Stimulated activated CD8-positive, alpha-beta memory T cell treated with anti-CD3 and anti-CD28 coated beads, Interleukin-12 subunit alpha, Interleukin-12 subunit beta, amount 100 ng/mL, for 4 hours (primary cell): ENCODE data around the gene SPATA31E1.

ENCODE experiments used
- DNase-seq: peaks from one replicate; pipeline ENCODE4 v3.0.0-alpha.2; 2020; ENCODE audit warnings: low read depth

SPATA31E1 gene

DNA sequence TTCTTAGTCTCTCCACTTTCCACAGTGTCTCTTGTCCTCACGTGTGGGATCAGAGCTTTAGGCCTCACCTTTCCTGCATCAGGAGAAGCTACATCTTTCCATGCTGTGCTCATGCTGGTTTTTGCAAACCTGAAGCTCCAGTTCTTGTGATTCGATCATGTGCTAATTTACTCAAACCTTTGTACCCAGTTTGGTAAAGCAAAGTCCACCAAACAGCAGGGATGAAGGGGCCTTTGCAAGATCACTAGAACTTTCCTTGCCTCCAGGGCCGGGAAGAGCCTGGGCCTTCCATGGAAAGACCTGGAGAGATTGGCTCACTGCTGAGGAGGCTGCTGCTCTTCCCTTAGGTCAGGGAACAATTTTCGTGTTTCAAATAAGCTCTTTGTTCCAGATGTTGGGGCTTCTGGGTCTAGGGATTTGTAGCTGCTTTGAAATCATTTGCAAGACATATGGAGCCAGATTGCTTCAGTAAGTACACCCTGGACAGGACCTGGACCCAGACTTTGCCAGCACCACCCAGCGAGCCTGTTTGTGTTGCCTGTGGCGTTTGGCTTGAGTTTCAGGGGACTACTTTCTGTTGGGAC, 18.7 kb upstream of the SPATA31E1 start:
- DNase-seq, result no peak

DNA sequence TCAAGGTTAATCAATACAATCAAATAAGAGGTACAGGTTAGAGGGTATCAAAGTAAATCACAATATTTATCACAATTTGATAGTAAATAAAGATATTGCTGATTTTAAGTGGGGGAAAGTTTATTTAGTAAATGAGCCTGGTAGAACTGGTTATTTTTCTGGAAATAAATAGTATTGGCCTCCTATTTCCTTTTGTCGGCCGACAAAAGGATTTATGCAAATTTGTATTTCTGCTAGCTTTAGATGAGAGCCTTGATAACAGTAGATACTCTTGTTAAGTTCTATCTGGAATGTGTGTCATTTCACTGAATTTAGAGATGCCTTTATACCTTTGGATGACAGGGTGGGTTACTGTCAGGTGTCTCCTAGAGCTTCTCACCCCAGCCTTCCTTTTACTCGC, 17.8 kb upstream of the SPATA31E1 start:
- DNase-seq, result no peak

DNA sequence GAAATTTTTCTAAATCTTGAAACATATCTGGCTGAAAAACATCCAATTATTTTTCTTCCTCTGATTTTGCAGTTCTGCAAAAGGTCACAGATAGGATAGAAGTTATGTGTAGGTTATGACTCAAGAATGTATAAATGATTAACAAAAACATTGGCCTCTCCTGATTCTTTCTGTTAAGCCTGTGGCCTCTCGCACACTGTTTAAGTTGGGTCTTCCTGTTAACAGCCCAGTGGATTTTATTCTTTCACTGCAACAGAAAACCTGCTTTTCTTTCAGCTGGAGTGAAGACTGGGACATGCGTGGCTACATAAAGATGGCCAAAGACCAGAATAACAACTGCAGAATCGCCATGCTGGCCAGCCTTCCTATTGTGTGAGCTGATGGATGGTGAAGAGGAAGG, 17.1 kb upstream of the SPATA31E1 start:
- no peak for DNase-seq

DNA sequence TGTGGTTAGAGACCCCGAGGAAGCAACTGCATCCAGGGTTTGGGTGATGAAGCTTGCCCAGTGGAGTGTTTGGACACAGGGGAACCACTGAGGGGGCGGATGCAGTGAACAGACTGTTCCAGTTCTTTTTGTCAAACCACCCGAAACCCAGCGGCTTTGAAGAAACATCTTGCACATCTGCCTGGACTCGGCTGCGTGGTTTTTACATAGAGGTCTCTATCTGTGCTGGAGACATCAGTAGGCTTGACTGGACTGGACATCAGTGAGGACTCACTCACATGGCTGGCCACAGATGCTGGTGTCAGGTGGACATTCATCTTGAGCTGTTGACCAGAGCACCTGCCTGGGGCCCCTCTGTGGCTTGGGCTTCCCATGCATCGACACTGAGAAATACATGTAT, 15.3 kb upstream of the SPATA31E1 start:
- no peak for DNase-seq

DNA sequence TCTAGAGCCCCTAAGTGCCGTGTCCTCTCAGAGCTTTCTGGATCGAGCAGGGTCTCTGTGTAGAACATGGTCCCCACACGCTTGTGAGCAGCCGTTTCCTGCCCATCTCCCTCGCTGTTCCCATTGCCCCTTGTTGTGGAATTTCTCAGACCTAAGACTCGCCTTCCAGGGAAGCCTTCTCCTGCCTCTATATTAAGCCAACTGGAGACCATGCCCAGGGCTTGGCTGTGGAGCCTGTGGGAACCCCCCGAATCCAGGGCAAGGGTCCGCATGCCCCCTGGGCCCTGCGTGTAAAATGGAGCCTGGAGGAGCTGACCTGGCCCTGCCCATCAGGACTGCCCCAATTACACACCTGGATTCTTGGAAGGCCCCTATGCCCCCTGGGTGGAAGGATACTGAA, 14.5 kb upstream of the SPATA31E1 start:
- no peak for DNase-seq

DNA sequence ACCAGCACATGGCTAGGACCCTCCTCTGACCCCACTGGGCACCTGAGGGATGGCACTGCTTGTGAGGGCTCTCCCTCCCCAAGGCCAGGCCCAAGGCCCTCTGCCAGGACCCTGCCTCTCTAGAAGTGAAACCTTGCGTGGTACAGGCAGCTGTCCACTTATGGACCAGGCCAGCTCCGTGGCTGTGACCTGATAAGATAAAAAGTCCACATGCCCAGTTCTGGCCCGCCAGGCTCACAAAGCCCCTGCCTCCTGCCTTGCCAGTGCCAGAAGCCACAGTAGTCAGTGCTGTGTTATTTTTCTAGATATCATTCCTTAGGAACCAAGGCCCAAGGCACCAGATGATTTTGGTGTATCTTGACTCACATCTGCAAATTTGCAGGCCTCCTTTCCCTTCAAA, 14.0 kb upstream of the SPATA31E1 start:
- DNase-seq, result no peak

DNA sequence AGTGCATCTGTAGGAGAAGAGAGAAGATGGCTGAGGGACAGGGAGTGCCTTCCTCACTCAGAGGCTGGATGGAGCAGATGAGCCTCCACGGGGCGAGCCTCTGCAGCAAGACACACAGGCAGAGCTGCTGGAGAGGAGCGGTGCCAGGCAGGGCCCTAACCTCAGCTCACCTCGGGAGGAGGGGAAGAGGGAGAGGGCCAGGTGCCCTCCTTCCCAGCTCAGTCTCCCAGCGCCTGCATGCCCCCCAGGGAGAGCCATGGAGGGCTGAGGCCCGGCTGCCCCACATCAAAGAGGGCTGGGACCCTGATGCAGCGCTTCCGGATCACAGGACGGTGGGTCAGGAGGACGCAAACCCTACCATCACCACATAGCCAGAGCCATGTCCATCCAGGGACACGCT, 13.6 kb upstream of the SPATA31E1 start:
- no peak for DNase-seq

DNA sequence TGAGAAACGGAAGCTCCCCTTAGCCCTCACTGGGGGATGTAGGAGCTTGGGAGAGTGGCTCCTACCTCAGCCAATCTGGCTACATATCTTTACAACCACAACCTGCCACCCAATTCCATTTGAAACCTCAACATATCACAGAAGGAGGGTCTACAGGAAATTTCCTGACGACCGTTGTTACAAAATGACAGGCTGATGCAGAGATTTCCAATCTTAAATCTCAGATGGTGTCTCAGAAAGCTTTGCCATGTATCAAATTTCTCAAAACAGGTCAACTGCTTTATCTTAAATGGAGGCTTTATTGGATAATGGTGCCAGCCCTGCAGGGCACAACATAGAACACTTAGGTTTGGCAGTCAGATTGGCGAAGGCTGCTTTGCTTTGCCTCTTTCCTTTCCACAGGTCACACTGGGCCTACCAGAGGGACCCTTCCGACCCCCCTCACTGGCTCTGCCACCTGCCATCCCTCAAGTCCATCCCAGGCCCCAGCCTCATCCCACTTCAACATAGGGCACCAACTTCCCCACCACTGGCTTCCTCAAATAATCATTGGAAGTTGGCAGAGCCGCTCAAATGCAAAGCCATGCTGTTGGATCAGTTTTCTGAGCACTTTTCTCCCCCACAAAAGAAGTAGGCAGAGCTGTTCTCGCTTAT, 11.1 kb upstream of the SPATA31E1 start:
- no peak for DNase-seq

DNA sequence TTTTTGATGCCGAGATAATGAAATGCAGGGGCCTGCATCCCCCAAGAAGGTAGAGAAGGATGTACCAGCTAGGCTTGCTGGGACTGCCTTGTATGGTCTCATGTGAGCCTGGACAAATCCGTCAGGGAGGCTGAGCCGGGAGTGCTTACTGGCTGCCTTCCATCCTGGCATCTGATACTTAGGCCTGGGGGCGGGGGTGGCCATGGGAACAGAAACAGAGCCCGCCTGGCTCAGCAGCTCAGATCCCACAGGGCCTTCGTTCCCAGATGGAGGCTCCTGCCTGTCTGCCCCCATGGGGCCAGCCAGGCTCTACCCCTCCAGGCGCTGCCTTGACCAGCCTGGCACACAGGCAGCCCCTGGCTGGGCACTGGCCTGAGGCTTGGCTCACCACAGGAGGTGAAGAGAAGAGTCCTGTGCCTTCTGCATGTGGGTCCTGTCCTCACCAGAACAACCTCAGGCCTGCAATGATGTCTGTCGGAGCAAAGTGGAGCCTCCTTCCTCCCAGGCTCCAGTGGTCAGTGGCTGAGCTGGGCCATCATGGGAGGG, 10.5 kb upstream of the SPATA31E1 start:
- DNase-seq, result no peak

DNA sequence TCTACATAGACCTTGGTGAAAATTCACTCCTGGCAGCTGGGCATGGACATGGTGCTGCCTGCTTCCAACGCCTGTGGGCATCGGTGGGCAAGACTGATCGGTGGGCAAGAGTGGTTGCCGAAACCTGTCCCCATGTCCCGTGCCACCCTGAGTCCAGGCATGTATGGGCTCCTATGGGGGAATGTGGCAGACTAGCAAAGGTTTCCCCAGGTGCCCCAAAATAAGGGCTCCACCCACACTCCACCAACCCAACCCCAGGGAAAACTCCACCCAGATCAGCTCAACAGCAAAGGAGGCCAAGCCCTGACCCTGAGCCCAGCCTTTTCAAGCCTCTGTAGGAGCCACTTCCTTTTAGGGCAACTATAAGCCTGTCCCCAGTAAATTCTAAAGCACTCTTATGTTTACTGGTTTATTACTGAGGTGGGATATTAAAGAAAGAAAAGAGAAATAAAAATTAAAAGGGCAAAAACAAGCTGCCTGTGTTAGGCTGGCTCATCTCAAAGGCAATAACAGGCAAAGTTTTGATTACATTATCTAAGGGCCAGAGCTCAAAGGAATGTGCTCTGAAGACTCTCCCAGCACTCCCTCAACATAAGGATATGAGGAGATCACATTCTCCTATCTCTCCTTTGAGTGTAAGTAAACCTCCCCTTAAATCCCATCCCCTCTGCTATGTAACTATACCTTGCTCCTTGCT, 8.9 kb upstream of the SPATA31E1 start:
- no peak for DNase-seq

DNA sequence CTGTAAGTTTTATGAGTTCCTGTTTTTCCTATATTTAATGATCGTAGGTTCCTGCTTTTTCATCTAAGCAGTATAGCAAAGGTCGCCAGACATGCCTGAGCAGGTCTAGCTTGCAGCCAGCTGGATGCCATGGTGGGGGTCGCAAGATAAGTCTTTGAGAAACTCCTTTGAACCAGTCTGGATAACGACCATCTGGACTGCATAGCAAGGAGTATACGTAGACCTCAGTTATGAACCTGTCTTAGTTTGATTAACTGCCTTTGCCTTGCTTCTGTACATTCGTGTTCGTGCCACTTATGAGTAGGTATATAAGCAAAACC, 8.4 kb upstream of the SPATA31E1 start:
- DNase-seq, result no peak

DNA sequence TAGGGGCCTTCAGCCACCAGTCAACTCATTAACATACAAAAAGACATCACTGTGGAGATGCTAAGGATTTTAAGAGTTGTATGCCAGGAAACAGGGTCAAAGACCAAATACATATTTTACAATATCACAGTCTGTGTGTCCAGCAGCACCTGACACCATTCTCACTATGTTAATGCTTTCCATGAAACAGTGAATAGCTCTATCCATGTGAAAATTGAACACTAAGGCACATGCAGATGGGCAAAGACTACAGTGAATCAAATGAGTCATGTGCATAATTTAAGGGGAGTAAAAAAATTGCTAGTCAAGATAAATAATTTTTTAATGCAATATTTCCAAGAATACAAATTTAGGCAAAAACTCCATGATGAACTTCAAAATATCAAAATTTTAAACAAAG, 7.6 kb upstream of the SPATA31E1 start:
- no peak for DNase-seq

DNA sequence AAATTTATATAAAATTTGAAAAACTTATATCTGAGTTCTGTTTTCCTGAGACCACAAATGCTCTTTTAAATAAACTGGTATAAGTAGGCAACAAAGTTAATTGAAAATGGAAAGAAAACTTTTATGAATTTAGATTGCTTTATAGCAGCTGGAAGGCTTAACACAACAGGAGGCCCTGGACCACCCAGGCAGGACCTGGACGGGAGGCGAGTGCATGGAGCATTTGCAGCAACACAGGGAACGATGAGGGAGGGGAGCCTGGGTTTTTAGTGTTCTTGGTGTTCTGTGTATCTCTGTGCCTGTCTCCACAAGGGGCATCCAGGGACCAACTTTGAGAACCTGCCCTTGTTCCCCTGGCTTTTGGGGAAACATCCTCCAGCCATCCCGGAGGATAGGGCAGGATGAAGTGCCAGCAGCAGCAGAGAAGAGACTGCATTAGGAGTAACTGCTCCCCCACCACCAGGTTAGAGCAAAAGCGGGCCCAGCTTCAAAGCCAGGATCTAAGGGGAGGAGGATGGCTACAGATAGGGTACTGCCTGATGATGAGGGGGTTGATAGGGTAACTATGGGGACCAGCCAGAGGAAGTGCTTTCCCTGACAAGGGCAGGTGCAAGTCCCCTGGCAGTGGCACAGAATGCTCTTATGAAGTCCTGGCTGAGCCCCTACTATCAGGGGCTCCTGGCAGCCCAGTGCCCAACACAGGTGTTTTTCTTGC, 6.7 kb upstream of the SPATA31E1 start:
- no peak for DNase-seq

DNA sequence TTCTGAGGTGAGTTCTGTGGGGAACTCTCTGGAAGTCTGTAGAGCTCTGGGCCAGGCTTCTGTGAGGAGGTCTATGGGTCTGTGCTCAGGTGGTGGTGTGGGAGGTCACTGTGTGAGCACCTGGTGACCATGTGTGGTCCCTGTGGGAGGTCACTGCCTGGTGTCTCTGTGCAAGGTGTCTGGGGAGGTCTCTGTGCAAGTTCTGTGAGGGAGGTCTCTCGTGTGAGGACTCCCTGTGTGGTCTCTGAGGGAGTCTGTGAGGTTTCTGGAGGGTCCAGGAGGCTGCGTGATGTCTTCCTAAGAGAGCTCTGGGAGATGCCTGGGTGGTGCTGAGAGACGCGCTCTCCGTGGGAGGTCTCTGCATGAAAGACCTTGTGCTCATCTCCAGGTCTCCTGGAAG, 6.0 kb upstream of the SPATA31E1 start:
- no peak for DNase-seq

DNA sequence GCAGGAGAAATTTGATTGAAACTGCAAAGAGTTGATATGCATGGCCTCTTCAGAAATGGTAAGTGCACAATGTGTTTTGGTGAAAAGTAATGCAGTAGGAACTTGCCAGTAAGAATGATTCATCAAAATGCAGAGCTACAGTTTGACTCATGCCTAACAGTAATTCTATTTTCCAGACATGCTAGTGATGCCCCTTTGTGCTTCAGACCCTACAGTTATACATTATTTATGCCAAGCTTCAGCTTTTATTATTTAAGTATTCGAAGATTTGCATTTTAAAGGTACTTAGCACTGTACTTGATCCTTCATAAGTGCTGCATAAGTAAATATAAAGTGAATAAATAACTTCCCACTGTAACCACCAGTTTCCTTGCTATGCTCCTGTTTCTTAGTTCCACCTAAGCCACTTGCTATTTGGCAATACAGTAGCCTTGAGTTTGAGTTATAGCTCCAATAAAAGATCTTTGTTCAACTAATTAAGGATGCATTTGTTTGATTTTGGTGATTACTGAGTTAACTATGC, 3.6 kb upstream of the SPATA31E1 start:
- no peak for DNase-seq

DNA sequence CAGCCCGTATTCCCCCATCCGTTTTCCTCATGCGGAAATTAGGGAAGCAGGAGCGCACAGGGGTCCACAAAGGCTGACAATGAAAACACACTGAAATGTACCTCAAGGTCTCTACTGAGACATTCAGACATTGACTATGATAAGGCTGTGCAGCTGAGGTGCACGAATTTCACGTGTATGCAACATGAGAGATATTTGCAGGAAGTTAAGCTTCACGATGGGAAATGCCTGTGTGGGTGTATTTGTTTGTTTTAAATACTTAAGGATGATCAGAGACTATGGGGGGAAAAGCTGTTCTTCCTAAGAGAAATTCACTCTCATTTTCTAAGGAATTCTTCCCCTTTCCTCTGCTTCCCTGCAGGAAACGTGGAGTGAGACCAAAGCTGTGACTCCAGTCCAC, 2.6 kb upstream of the SPATA31E1 start:
- DNase-seq, result no peak

DNA sequence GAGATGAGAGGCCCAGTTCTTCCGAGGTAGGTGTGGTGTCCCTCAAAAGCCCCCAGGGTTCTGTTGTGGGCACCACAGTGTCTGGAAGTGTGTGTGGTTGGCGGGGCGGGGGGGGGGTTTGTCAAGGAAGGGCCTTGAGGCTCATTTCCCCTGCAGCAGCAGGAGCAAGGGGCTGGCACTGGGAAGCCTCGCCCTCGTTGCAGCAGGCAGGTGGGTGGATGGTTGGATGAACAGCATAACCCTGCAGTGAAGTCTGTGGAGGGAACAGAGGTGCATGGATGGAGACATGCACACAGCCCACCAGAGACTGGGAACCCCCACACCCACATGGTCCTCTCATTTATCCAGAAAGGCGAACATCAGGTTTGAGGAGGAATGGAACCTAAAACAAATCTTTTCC, 2.0 kb upstream of the SPATA31E1 start:
- no peak for DNase-seq

DNA sequence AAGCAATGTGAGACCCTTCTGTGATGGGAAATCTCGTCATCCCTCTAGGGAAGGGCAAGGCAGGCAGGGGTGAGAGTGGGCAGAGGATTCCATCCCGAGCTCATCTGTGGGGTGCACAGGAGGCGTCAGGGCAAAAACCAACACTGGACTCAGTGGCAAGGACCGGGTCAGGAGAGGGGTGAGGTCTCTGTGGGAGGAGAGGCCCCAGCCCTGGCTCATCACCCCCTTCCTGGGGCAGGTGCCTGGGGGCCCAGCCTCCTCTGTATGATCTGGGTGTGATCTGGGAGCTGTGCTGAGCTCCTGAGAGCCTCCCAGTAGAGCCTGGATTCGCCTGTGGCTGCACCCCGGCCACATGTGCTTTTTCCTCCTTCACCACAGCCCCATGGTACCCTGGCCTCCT, 597 bp downstream of the SPATA31E1 start:
- DNase-seq, result no peak

DNA sequence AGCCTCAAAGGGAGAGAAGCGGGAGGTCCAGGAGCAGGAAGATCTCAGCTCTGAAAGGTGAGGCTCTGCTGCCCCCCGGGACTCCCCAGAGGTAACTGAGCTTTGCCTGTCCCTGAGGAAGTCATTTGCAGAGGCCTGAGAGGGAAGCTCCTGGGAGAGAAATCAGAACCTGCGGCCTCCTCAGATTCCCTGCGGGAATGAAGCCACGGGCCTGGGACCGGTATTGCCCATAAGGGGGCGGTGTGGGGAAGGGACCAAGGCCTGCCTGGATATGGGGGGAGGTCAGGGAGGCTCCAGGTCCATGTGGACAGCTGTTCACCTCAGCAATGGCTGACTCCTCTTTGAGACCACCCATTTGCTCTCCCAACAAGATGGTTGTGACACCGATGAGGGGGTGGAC, 1.3 kb downstream of the SPATA31E1 start:
- DNase-seq, result no peak

DNA sequence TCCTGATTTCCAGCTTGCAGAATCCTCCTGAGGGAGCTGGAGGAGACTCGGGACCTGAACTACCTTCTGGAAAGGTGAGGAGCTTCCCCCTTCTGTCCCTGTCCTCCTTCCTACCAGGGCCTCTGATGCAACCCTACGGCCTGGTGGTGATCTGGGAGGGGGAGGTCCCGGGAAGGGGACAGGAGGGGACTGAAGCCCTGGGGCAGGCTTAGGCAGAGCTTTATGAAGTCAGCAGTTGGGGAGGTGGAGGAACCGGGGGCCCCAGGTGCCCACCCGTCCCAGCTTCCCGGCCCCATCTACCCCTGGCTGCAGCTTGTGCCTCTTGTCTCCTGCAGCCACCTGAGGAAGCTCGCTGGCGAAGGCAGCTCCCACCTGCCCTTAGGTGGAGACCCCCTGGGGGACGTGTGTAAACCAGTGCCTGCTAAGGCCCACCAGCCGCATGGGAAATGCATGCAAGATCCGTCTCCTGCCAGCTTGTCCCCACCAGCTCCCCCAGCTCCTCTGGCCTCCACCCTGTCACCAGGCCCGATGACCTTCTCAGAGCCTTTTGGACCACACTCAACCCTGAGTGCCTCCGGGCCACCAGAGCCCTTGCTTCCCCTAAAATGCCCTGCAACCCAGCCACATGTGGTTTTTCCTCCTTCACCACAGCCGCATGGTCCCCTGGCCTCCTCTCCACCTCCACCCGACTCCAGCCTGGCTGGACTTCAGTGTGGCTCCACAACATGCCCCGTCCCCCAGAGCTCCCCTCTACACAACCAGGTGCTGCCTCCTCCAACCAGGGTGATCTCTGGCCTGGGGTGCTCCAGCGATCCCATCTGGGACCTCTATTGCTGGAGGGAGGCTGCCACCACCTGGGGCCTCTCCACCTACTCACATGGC, 2.1 kb downstream of the SPATA31E1 start:
- DNase-seq, result no peak

DNA sequence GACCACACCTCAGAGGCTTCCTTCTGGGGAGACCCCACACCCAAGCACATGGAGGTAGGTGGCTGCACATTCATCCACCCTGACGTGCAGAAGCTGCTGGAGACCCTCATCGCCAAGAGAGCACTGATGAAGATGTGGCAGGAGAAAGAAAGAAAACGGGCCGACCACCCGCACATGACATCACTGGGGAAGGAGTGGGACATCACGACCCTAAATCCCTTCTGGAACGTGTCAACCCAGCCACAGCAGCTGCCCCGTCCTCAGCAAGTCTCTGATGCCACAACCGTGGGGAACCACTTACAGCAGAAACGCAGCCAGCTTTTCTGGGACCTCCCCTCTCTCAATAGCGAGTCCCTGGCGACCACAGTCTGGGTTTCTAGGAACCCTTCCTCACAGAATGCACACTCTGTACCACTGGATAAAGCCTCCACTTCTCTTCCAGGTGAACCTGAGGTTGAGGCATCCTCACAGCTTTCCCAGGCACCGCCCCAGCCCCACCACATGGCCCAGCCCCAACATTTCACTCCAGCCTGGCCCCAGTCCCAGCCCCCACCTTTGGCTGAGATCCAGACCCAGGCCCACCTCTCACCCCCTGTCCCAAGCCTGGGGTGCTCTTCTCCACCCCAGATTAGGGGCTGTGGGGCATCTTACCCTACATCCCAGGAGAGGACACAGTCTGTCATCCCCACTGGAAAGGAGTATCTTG, 3.0 kb downstream of the SPATA31E1 start:
- DNase-seq, result no peak
